C4-2B (cell line): ENCODE results near the gene SLC1A2.

Source experiments
- CTCF ChIP-seq: fragments of 450-650 bp; conservative IDR thresholded peaks from 2 replicates; pipeline ENCODE4 v1.5.1; 2017; ENCODE audit warnings: mild to moderate bottlenecking
- ZFX ChIP-seq: fragments of 450-650 bp; IDR thresholded peaks from 2 replicates; pipeline ENCODE4 v1.6.1; 2017

- TF ChIP-seq CTCF = no peak
- TF ChIP-seq ZFX = no peak
Observed at GRCh38 chr11:35245056-35245455, 174.3 kb downstream of the SLC1A2 start.
